ENCODE measurements around the gene PFDN1.

PFDN1 gene

GRCh38 chr5:140337880-140338279 is 35.0 kb upstream of the PFDN1 start:
- no peak overlapping the region for H3K27ac ChIP-seq (ENCODE audit: low read depth, low read length)
- no peaks in the 10 kb centered on the region for H3K9me3 ChIP-seq (ENCODE audit: control insufficient read depth, insufficient read depth, low read length)
- H3K4me2 ChIP-seq (ENCODE audit: low read length): no peak overlapping the region
- no peaks in the 10 kb centered on the region for H3F3A ChIP-seq (ENCODE audit: control insufficient read depth, insufficient read depth)
- H3K9me2 ChIP-seq (replicated peaks; ENCODE audit: control insufficient read depth, low read length): no peaks in the 10 kb centered on the region
- H3K4me1 ChIP-seq (ENCODE audit: control insufficient read depth, low read length): peaks cover 24% of the 10 kb centered on the region
- peaks cover 10% of the 10 kb centered on the region; the same call in 1 of the 2 replicates for H3K27me3 ChIP-seq (ENCODE audit: control insufficient read depth, low read length)
- no peak overlapping the region for H3K4me3 ChIP-seq (ENCODE audit: low read length)
- no peaks in the 10 kb centered on the region; the same call in 1 of the 2 replicates for H4K20me1 ChIP-seq (ENCODE audit: control insufficient read depth, insufficient read depth, low read depth, low read length)
- TF ChIP-seq CTCF (IDR thresholded peaks at IDR 0.05; ENCODE audit: low read depth, low read length, poor library complexity, severe bottlenecking): no peak
- TF ChIP-seq EZH2phosphoT487 (IDR thresholded peaks at IDR 0.05; ENCODE audit: borderline replicate concordance, low read length): no peak
- no peaks in the 10 kb centered on the region for H3K36me3 ChIP-seq (ENCODE audit: control insufficient read depth, low read length)
- H3K79me2 ChIP-seq (ENCODE audit: control insufficient read depth, low read length): no peaks in the 10 kb centered on the region

GRCh38 chr5:140336388-140336787 is 33.5 kb upstream of the PFDN1 start:
- Histone ChIP-seq H3K36me3 (ENCODE audit: control insufficient read depth, low read length) (no peaks in the 10 kb centered on the region), H3F3A (ENCODE audit: control insufficient read depth, insufficient read depth) (no peaks in the 10 kb centered on the region), H3K79me2 (ENCODE audit: control insufficient read depth, low read length) (no peaks in the 10 kb centered on the region), H3K27ac (ENCODE audit: low read depth, low read length) (no peak overlapping the region), H3K9me3 (ENCODE audit: control insufficient read depth, insufficient read depth, low read length) (no peaks in the 10 kb centered on the region), H3K4me1 (ENCODE audit: control insufficient read depth, low read length) (peaks cover 9% of the 10 kb centered on the region), H3K4me3 (ENCODE audit: low read length) (no peak overlapping the region), H3K9me2 (replicated peaks; ENCODE audit: control insufficient read depth, low read length) (no peaks in the 10 kb centered on the region), H3K27me3 (ENCODE audit: control insufficient read depth, low read length) (peaks cover 10% of the 10 kb centered on the region; the same call in 1 of the 2 replicates), H3K4me2 (ENCODE audit: low read length) (no peak overlapping the region), H4K20me1 (ENCODE audit: control insufficient read depth, insufficient read depth, low read depth, low read length) (no peaks in the 10 kb centered on the region; the same call in 1 of the 2 replicates)
- TF ChIP-seq CTCF (IDR thresholded peaks at IDR 0.05; ENCODE audit: low read depth, low read length, poor library complexity, severe bottlenecking): no peak
- TF ChIP-seq EZH2phosphoT487 (IDR thresholded peaks at IDR 0.05; ENCODE audit: borderline replicate concordance, low read length): no peak

GRCh38 chr5:140331638-140332037 is 28.7 kb upstream of the PFDN1 start:
- H3K9me3 ChIP-seq (ENCODE audit: control insufficient read depth, insufficient read depth, low read length): no peaks in the 10 kb centered on the region
- H3K9me2 ChIP-seq (replicated peaks; ENCODE audit: control insufficient read depth, low read length): no peaks in the 10 kb centered on the region
- peaks cover 14% of the 10 kb centered on the region for H3K27me3 ChIP-seq (ENCODE audit: control insufficient read depth, low read length)
- no peaks in the 10 kb centered on the region for H3K4me1 ChIP-seq (ENCODE audit: control insufficient read depth, low read length)
- H4K20me1 ChIP-seq (ENCODE audit: control insufficient read depth, insufficient read depth, low read depth, low read length): no peaks in the 10 kb centered on the region
- no peak overlapping the region for H3K4me3 ChIP-seq (ENCODE audit: low read length)
- no peaks in the 10 kb centered on the region for H3K79me2 ChIP-seq (ENCODE audit: control insufficient read depth, low read length)
- H3K36me3 ChIP-seq (ENCODE audit: control insufficient read depth, low read length): no peaks in the 10 kb centered on the region
- TF ChIP-seq CTCF (IDR thresholded peaks at IDR 0.05; ENCODE audit: low read depth, low read length, poor library complexity, severe bottlenecking) (no peak), EZH2phosphoT487 (IDR thresholded peaks at IDR 0.05; ENCODE audit: borderline replicate concordance, low read length) (no peak)
- no peak overlapping the region for H3K27ac ChIP-seq (ENCODE audit: low read depth, low read length)
- no peaks in the 10 kb centered on the region for H3F3A ChIP-seq (ENCODE audit: control insufficient read depth, insufficient read depth)
- H3K4me2 ChIP-seq (ENCODE audit: low read length): no peak overlapping the region
